H1 (cell line): ENCODE data around the gene ATP5PB. TPM values are rescaled to one million over a fixed set of nuclear protein-coding genes. Genes with fewer than 3 reads are reported as not detected.

Experiments used
- RFX5 ChIP-seq: IDR thresholded peaks from 2 replicates; pipeline ENCODE4 v1.6.1; 2011; ENCODE audit warnings: low read depth, low read length, improper control_type of control experiment, borderline replicate concordance
- SAP30 ChIP-seq: fragments of 300-600 bp; sonication (generic); IDR thresholded peaks from 2 replicates; pipeline ENCODE4 v1.7.1; 2012; ENCODE audit warnings: low read length, moderate library complexity, mild to moderate bottlenecking, inconsistent platforms; ENCODE audit not compliant: insufficient read depth, insufficient replicate concordance
- TAF7 ChIP-seq: optimal IDR thresholded peaks from 2 replicates; pipeline ENCODE3; 2011; ENCODE audit warnings: low read depth, mild to moderate bottlenecking, inconsistent platforms, low read length, moderate library complexity, borderline replicate concordance
- polyA plus RNA-seq, 7 experiments: library from polyadenylated mRNA; depleted of rRNA in 3 of 7; stranded (reverse) in 5 of 7; unstranded in 2 of 7; fragments of >200 nt in 5 of 7; fragments of 200-250 nt in 2 of 7; gene quantifications; 1 replicate in 5 of 7; 2 replicates in 1 of 7; 4 replicates in 1 of 7; pipeline versions ENCODE4 v1.2.1 to v1.2.3, GENCODE V29; 2011 to 2013; ENCODE audit warnings: missing spikeins in 2 of 7, mixed read lengths in 2 of 7
- total RNA-seq: library from RNA; stranded (reverse); fragmentation: NEBNext Ultra II Directional; extraction: Animal tissue kit (Norgen Biotek cat#: 25700); gene quantifications from 2 replicates; pipeline ENCODE4 v1.2.1, GENCODE V29; 2021

Gene ATP5PB
- total and polyA plus RNA-seq, 2 of the 8 experiments (the other 6 are each of a cell fraction or from before 2014, with no cell fraction given) = 232 to 262 TPM

DNA sequence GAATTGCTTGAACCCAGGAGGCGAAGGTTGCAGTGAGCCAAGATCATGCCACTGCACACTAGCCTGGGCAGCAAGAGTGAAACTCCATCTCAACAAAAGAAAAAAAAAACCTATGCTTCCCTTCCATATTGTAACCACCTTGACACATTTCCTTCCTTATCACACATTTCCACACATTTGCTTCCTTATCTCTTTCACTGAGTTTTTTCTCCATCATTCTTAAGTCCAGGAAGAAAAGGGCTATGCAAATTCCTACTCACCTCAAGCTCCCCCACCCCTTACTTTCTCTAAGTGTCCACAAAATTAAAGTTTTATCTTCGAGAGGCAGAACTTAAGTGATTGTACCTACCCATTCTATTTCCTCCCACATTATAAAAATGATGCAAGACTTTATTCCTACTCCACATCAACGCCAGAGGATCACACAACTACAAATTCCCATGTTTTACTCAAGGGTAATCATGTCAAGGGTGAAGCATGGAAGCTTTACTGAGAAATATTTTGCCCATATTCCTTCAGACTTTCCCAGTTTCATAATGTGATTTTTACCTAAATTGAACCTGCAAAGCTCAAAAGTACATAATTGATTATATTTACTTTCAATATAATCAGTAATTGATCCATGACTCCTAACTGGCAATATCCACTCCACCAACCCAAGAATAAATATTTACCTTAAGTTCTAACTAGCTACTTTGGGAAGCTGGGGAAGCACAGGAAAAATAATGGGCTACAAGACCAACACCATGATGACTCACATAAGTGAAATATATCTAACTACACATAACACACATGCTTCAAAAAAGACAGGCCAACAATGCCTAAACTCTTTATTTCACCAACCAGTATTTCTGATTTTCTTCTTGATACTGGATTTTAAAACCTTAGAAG, 9.6 kb upstream of the ATP5PB start (continued):
- no peak for TF ChIP-seq SAP30
- no peak for TF ChIP-seq TAF7
- no peak for TF ChIP-seq RFX5
